Measurements from ENCODE around the gene CLN3.
"Not testable (repeated sequence)": the region's sequence is repeated elsewhere in the genome, so short reads cannot be mapped to it uniquely, and the experiment has no call there.

CLN3 gene

GRCh38 chr16:28494121-28494851 is 2.4 kb upstream of the CLN3 start, which contains the start of gene APOBR:
Gene APOBR (plus strand): TSS chr16:28494643. CDS start chr16:28494682, 39 bp downstream.
- no peak for DNase-seq

- DNase-seq: no peak
These were observed 637 bp upstream of the CLN3 start for GRCh38 chr16:28492511-28492910.

GRCh38 chr16:28491230-28491969 is 474 bp downstream of the CLN3 start:
- no peak for DNase-seq

- DNase-seq: no peak
These were observed 5.6 kb downstream of the CLN3 start for GRCh38 chr16:28486266-28486665.

GRCh38 chr16:28483361-28483760 is 8.5 kb downstream of the CLN3 start:
- not testable (repeated sequence) for DNase-seq

- DNase-seq: no peak
These were observed 9.8 kb downstream of the CLN3 start for GRCh38 chr16:28482026-28482425.

GRCh38 chr16:28478506-28479180 is 13.2 kb downstream of the CLN3 start:
- no peak for DNase-seq

- DNase-seq: no peak
These were observed 14.5 kb downstream of the CLN3 start for GRCh38 chr16:28477311-28477920.

- no peak for DNase-seq
These were observed 16.7 kb downstream of the CLN3 start for GRCh38 chr16:28475221-28475620.

GRCh38 chr16:28473714-28474265 is 18.1 kb downstream of the CLN3 start:
- no peak for DNase-seq

GRCh38 chr16:28447081-28447480 is 44.8 kb downstream of the CLN3 start:
- DNase-seq: not testable (repeated sequence)

- not testable (repeated sequence) for DNase-seq
These were observed 45.5 kb downstream of the CLN3 start for GRCh38 chr16:28446388-28446787.

- DNase-seq: not testable (repeated sequence)
These were observed 47.9 kb downstream of the CLN3 start for GRCh38 chr16:28443943-28444342.

- DNase-seq: not testable (repeated sequence)
These were observed 53.0 kb downstream of the CLN3 start for GRCh38 chr16:28438899-28439298.

GRCh38 chr16:28435340-28435739 is 56.5 kb downstream of the CLN3 start:
- not testable (repeated sequence) for DNase-seq

Data from NCI-H187 treated with DMSO at 0.1 percent for 48 hours (cell line).